ENCODE measurements around the gene MAP2. TPM values are rescaled to one million over a fixed set of nuclear protein-coding genes. Genes with fewer than 3 reads are reported as not detected.

The MAP2 gene
- total and polyA plus RNA-seq, 2 experiments from 2014 or later = 2.9 to 4.4 TPM

DNA sequence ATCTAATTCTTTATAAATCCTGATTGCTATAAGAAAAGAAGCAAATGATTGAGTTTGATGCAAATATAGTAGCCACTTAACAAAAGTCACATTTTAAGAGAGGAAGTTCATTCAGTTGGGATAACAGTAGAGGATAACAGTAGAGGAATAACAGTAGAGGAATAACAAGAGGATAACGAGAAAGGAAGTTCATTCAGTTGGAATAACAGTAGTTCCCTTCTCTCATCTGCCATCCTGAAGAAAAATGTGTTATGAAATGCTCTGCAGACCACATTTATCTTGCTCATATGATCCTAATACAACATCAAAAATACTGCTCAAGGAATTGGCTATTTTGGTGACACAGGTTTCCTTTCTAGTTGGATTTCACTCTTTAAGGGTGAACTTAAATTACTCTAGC lies 242.4 kb downstream of the MAP2 start:
- Histone ChIP-seq H4K20me1 (replicated peaks; ENCODE audit: insufficient read depth) (no peaks in the 10 kb centered on the region), H3K4me3 (no peak overlapping the region), H3K79me2 (replicated peaks; ENCODE audit: insufficient read depth) (no peaks in the 10 kb centered on the region), H3K4me1 (ENCODE audit: insufficient read depth) (peaks cover 34% of the 10 kb centered on the region), H3K36me3 (ENCODE audit: insufficient read depth) (no peaks in the 10 kb centered on the region), H3K27ac (ENCODE audit: low read depth) (no peak overlapping the region), H3K27me3 (ENCODE audit: insufficient read depth) (no peaks in the 10 kb centered on the region), H3K9me2 (ENCODE audit: insufficient read depth) (no peaks in the 10 kb centered on the region), H2AFZ (no peak overlapping the region), H3F3A (replicated peaks; ENCODE audit: low read depth) (no peaks in the 10 kb centered on the region), H3K4me2 (peak overlapping the region; percentile 31; the same call in 1 of the 2 replicates)
- Mint-ChIP-seq H3K4me1 (peaks cover 45% of the 10 kb centered on the region), H3K27ac (no peak overlapping the region), H3K27me3 (ENCODE audit: insufficient read depth, low read depth, poor library complexity) (peaks cover 3% of the 10 kb centered on the region), H3K4me3 (no peak overlapping the region), H3K36me3 (ENCODE audit: low read depth) (no peaks in the 10 kb centered on the region), H3K9me3 (no peaks in the 10 kb centered on the region)
- no peak for TF ChIP-seq JUNB (IDR thresholded peaks at IDR 0.05; ENCODE audit: unreplicated experiment)
- no peak for ATAC-seq
- DNase-seq (ENCODE audit: low spot score) = peak; percentile 15

DNA sequence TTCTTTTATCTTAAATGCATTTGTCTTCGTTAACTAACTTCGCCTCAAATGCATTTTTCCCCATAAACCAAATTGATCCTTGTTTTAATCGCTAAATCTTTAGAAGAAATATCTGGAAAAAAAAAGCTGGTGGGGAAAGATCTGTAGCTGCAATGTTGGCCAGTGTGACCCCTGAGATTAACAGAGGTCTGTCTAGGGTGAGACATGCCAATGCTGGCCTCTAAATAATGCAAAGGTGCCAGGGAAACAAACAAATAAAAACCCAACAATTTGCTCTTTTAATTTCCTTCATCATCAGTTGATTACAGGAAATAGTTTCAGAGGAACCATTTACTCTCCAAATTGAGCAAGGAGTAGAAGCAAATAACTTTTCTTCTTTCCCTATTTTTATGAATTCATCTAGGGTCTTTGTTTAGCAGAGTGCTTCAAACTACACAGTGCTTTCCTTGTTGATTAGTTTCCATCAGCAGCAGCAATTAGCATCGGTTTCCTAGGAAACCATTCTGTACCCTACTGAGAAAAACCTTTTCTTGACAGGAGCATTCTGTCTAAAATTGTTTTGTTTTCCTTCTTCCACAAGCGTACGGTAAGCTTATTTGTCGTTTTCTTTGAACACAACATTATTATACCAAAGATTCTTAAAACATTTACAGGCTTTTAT lies 247.3 kb downstream of the MAP2 start:
- no peak overlapping the region for H3K27ac Mint-ChIP-seq
- Histone ChIP-seq H3K36me3 (ENCODE audit: insufficient read depth) (no peaks in the 10 kb centered on the region), H2AFZ (no peak overlapping the region), H3K79me2 (replicated peaks; ENCODE audit: insufficient read depth) (no peaks in the 10 kb centered on the region), H3K27ac (ENCODE audit: low read depth) (no peak overlapping the region), H3K4me2 (no peak overlapping the region), H3F3A (replicated peaks; ENCODE audit: low read depth) (no peaks in the 10 kb centered on the region), H3K4me1 (ENCODE audit: insufficient read depth) (peaks cover 11% of the 10 kb centered on the region), H3K27me3 (ENCODE audit: insufficient read depth) (no peaks in the 10 kb centered on the region), H3K9me2 (ENCODE audit: insufficient read depth) (no peaks in the 10 kb centered on the region), H4K20me1 (replicated peaks; ENCODE audit: insufficient read depth) (no peaks in the 10 kb centered on the region), H3K4me3 (no peak overlapping the region)
- no peak for DNase-seq (ENCODE audit: low spot score)
- no peak for ATAC-seq
- H3K36me3 Mint-ChIP-seq (ENCODE audit: low read depth) = no peaks in the 10 kb centered on the region
- no peaks in the 10 kb centered on the region for H3K9me3 Mint-ChIP-seq
- H3K27me3 Mint-ChIP-seq (ENCODE audit: insufficient read depth, low read depth, poor library complexity) = no peaks in the 10 kb centered on the region
- no peak overlapping the region for H3K4me3 Mint-ChIP-seq
- peaks cover 29% of the 10 kb centered on the region; the same call in 2 of the 3 replicates for H3K4me1 Mint-ChIP-seq
- TF ChIP-seq JUNB (IDR thresholded peaks at IDR 0.05; ENCODE audit: unreplicated experiment) = no peak
- TF ChIP-seq CTCF (conservative IDR thresholded peaks at IDR 0.05; ENCODE audit: low read depth in 2 of 2) = no peak
- TF ChIP-seq, protein P1, sequence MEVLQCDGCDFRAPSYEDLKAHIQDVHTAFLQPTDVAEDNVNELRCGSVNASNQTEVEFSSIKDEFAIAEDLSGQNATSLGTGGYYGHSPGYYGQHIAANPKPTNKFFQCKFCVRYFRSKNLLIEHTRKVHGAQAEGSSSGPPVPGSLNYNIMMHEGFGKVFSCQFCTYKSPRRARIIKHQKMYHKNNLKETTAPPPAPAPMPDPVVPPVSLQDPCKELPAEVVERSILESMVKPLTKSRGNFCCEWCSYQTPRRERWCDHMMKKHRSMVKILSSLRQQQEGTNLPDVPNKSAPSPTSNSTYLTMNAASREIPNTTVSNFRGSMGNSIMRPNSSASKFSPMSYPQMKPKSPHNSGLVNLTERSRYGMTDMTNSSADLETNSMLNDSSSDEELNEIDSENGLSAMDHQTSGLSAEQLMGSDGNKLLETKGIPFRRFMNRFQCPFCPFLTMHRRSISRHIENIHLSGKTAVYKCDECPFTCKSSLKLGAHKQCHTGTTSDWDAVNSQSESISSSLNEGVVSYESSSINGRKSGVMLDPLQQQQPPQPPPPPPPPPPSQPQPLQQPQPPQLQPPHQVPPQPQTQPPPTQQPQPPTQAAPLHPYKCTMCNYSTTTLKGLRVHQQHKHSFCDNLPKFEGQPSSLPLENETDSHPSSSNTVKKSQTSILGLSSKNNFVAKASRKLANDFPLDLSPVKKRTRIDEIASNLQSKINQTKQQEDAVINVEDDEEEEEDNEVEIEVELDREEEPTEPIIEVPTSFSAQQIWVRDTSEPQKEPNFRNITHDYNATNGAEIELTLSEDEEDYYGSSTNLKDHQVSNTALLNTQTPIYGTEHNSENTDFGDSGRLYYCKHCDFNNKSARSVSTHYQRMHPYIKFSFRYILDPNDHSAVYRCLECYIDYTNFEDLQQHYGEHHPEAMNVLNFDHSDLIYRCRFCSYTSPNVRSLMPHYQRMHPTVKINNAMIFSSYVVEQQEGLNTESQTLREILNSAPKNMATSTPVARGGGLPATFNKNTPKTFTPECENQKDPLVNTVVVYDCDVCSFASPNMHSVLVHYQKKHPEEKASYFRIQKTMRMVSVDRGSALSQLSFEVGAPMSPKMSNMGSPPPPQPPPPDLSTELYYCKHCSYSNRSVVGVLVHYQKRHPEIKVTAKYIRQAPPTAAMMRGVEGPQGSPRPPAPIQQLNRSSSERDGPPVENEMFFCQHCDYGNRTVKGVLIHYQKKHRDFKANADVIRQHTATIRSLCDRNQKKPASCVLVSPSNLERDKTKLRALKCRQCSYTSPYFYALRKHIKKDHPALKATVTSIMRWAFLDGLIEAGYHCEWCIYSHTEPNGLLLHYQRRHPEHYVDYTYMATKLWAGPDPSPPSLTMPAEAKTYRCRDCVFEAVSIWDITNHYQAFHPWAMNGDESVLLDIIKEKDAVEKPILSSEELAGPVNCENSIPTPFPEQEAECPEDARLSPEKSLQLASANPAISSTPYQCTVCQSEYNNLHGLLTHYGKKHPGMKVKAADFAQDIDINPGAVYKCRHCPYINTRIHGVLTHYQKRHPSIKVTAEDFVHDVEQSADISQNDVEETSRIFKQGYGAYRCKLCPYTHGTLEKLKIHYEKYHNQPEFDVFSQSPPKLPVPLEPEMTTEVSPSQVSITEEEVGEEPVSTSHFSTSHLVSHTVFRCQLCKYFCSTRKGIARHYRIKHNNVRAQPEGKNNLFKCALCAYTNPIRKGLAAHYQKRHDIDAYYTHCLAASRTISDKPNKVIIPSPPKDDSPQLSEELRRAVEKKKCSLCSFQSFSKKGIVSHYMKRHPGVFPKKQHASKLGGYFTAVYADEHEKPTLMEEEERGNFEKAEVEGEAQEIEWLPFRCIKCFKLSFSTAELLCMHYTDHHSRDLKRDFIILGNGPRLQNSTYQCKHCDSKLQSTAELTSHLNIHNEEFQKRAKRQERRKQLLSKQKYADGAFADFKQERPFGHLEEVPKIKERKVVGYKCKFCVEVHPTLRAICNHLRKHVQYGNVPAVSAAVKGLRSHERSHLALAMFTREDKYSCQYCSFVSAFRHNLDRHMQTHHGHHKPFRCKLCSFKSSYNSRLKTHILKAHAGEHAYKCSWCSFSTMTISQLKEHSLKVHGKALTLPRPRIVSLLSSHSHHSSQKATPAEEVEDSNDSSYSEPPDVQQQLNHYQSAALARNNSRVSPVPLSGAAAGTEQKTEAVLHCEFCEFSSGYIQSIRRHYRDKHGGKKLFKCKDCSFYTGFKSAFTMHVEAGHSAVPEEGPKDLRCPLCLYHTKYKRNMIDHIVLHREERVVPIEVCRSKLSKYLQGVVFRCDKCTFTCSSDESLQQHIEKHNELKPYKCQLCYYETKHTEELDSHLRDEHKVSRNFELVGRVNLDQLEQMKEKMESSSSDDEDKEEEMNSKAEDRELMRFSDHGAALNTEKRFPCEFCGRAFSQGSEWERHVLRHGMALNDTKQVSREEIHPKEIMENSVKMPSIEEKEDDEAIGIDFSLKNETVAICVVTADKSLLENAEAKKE (CRISPR knock-in tag; IDR thresholded peaks at IDR 0.05) = no peak
- TF ChIP-seq ZNF114 (CRISPR knock-in tag; IDR thresholded peaks at IDR 0.05) = no peak
- TF ChIP-seq, protein P2, sequence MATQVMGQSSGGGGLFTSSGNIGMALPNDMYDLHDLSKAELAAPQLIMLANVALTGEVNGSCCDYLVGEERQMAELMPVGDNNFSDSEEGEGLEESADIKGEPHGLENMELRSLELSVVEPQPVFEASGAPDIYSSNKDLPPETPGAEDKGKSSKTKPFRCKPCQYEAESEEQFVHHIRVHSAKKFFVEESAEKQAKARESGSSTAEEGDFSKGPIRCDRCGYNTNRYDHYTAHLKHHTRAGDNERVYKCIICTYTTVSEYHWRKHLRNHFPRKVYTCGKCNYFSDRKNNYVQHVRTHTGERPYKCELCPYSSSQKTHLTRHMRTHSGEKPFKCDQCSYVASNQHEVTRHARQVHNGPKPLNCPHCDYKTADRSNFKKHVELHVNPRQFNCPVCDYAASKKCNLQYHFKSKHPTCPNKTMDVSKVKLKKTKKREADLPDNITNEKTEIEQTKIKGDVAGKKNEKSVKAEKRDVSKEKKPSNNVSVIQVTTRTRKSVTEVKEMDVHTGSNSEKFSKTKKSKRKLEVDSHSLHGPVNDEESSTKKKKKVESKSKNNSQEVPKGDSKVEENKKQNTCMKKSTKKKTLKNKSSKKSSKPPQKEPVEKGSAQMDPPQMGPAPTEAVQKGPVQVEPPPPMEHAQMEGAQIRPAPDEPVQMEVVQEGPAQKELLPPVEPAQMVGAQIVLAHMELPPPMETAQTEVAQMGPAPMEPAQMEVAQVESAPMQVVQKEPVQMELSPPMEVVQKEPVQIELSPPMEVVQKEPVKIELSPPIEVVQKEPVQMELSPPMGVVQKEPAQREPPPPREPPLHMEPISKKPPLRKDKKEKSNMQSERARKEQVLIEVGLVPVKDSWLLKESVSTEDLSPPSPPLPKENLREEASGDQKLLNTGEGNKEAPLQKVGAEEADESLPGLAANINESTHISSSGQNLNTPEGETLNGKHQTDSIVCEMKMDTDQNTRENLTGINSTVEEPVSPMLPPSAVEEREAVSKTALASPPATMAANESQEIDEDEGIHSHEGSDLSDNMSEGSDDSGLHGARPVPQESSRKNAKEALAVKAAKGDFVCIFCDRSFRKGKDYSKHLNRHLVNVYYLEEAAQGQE (IDR thresholded peaks at IDR 0.05; ENCODE audit: unreplicated experiment) = no peak
- TF ChIP-seq POLR2AphosphoS5 (IDR thresholded peaks at IDR 0.05; ENCODE audit: low read depth) = no peak
- no peak for TF ChIP-seq CREB1 (CRISPR knock-in tag; IDR thresholded peaks at IDR 0.05; ENCODE audit: low read depth)
- no peak for TF ChIP-seq EZH2 (IDR thresholded peaks at IDR 0.05; ENCODE audit: low read depth, unreplicated experiment)
- TF ChIP-seq NANOG (IDR thresholded peaks at IDR 0.05; ENCODE audit: borderline replicate concordance) = no peak
- TF ChIP-seq EZH2phosphoT487 (IDR thresholded peaks at IDR 0.05; ENCODE audit: unreplicated experiment) = no peak

All from GM23338 (cell line).